PC-3 (cell line): ENCODE measurements around the gene KDM5B. TPM values are rescaled to one million over a fixed set of nuclear protein-coding genes. Genes with fewer than 3 reads are reported as not detected.

Experiments used
- ATAC-seq: fragments of 200-7000 bp; cut with Tn5 transposase; 2 replicates; pipeline ENCODE4 v1.9.1; 2020; ENCODE audit warnings: mild to moderate bottlenecking, moderate library complexity
- BruUV-seq: library from RNA; stranded (reverse); fragments of 400-500 nt; replicated peaks from 2 replicates; lab custom pipeline; 2021; lab: Mats Ljungman, UMichigan
- CTCF ChIA-PET: fragments of 300-600 bp; sonication (Branson Sonifier 250); formaldehyde crosslinking; loops from one replicate; lab custom pipeline; 2022; ENCODE audit warnings: antibody characterized with exemption; lab: Charles Lee
- POLR2A ChIA-PET: fragments of 300-600 bp; sonication (Branson Sonifier 250); formaldehyde crosslinking; loops from one replicate; lab custom pipeline; 2022; ENCODE audit warnings: antibody characterized with exemption; ENCODE audit not compliant: unreplicated experiment; lab: Charles Lee
- DNase-seq: peaks from one replicate; pipeline ENCODE4 v3.0.0-alpha.2; 2015
- H2AFZ ChIP-seq: fragments of 300-600 bp; sonication (generic); 2 replicates; pipeline ENCODE4 v1.6.0; 2016; ENCODE audit warnings: antibody characterized with exemption, low read length
- H3F3A ChIP-seq: fragments of 300-600 bp; sonication (generic); one replicate; pipeline ENCODE4 v1.6.0; 2017; ENCODE audit warnings: antibody characterized with exemption, low read length, control low read depth, mild to moderate bottlenecking; ENCODE audit not compliant: unreplicated experiment
- H3K27ac ChIP-seq: fragments of 300-600 bp; sonication (generic); 2 replicates; pipeline ENCODE4 v1.5.1; 2016; ENCODE audit warnings: mild to moderate bottlenecking, low read length
- H3K27me3 ChIP-seq: fragments of 300-600 bp; sonication (generic); 2 replicates; pipeline ENCODE4 v1.6.1; 2016; ENCODE audit warnings: low read length, mixed read lengths
- H3K36me3 ChIP-seq: fragments of 300-600 bp; sonication (generic); 2 replicates; pipeline ENCODE4 v1.6.1; 2016; ENCODE audit warnings: low read depth, mixed run types, low read length, mixed read lengths
- H3K4me1 ChIP-seq: fragments of 300-600 bp; sonication (generic); 2 replicates; pipeline ENCODE4 v1.5.1; 2016; ENCODE audit warnings: low read length; ENCODE audit not compliant: insufficient read depth
- H3K4me2 ChIP-seq: fragments of 300-600 bp; sonication (generic); 2 replicates; pipeline ENCODE4 v1.6.0; 2016; ENCODE audit warnings: low read length
- H3K4me3 ChIP-seq: fragments of 300-600 bp; sonication (generic); 2 replicates; pipeline ENCODE4 v1.5.1; 2016; ENCODE audit warnings: mild to moderate bottlenecking, low read length, mixed read lengths
- H3K79me2 ChIP-seq: fragments of 300-600 bp; sonication (generic); 2 replicates; pipeline ENCODE4 v1.6.1; 2017; ENCODE audit warnings: low read length, mixed read lengths
- H3K9ac ChIP-seq: fragments of 300-600 bp; sonication (generic); 2 replicates; pipeline ENCODE4 v1.6.0; 2016; ENCODE audit warnings: mild to moderate bottlenecking, low read length
- H3K9me2 ChIP-seq: fragments of 300-600 bp; sonication (generic); replicated peaks from 2 replicates; pipeline ENCODE4 v1.6.1; 2016; ENCODE audit warnings: mixed run types, low read length, mixed read lengths
- H3K9me3 ChIP-seq: fragments of 300-600 bp; sonication (generic); 2 replicates; pipeline ENCODE4 v1.6.1; 2016; ENCODE audit warnings: low read length, mixed read lengths
- H4K20me1 ChIP-seq: fragments of 300-600 bp; sonication (generic); 2 replicates; pipeline ENCODE4 v1.6.1; 2016; ENCODE audit warnings: low read length, mixed read lengths
- CTCF ChIP-seq: fragments of 300-600 bp; sonication (generic); conservative IDR thresholded peaks from 2 replicates; pipeline ENCODE4 v1.5.1; 2017; ENCODE audit warnings: antibody characterized with exemption, low read depth, mild to moderate bottlenecking, low read length
- EZH2 ChIP-seq: fragments of 300-600 bp; sonication (generic); IDR thresholded peaks from one replicate; pipeline ENCODE4 v1.6.1; 2017; ENCODE audit warnings: antibody characterized with exemption, mild to moderate bottlenecking, low read length; ENCODE audit not compliant: unreplicated experiment
- EZH2phosphoT487 ChIP-seq: fragments of 300-600 bp; sonication (generic); IDR thresholded peaks from 2 replicates; pipeline ENCODE4 v1.6.1; 2018; ENCODE audit warnings: mild to moderate bottlenecking, antibody characterized with exemption, low read length, borderline replicate concordance
- intact Hi-C: fragments of 100-400 bp; cut with micrococcal nuclease; formaldehyde crosslinking; loops from 2 replicates; pipeline ENCODE4 v1.9.0; 2023
- total RNA-seq: library from RNA; depleted of rRNA; stranded (reverse); fragments of >200 nt; gene quantifications from 2 replicates; pipeline ENCODE4 v1.2.3, GENCODE V29; 2014

Gene KDM5B
- total RNA-seq, 1 experiment from 2014 or later = 41.4 TPM

- TF ChIP-seq CTCF (no peak), EZH2 (no peak), EZH2phosphoT487 (no peak)
- Histone ChIP-seq H3F3A (no peaks in the 10 kb centered on the region), H3K27ac (peak overlapping the region; percentile 10; the same call in 1 of the 2 replicates), H3K9ac (no peak overlapping the region), H3K9me2 (no peaks in the 10 kb centered on the region), H3K4me2 (peak overlapping the region; percentile 23), H4K20me1 (no peaks in the 10 kb centered on the region), H3K36me3 (no peaks in the 10 kb centered on the region), H2AFZ (no peak overlapping the region), H3K79me2 (peaks cover 98% of the 10 kb centered on the region), H3K27me3 (no peaks in the 10 kb centered on the region), H3K4me1 (peaks cover 33% of the 10 kb centered on the region), H3K9me3 (no peaks in the 10 kb centered on the region), H3K4me3 (no peak overlapping the region)
- CTCF ChIA-PET = interaction anchor here (0.6 kb wide), 1 partner anchor 41 kb away, joined by 3 read pairs; no protein-coding TSS in a partner anchor
- intact Hi-C loops = no loop called here
- BruUV-seq = no TSS peak
- POLR2A ChIA-PET = no interaction called here
- ATAC-seq (no peak), DNase-seq (peak; percentile 54)
Observed at GRCh38 chr1:202802998-202803932, 5.0 kb downstream of the KDM5B start.

- H3K4me2 ChIP-seq = no peak overlapping the region
- no peaks in the 10 kb centered on the region for H3K9me2 ChIP-seq
- CTCF ChIA-PET = no interaction called here
- H2AFZ ChIP-seq = no peak overlapping the region
- POLR2A ChIA-PET = no interaction called here
- BruUV-seq = no TSS peak
- no peak overlapping the region for H3K4me3 ChIP-seq
- no peak overlapping the region for H3K27ac ChIP-seq
- H3K79me2 ChIP-seq = peaks cover 97% of the 10 kb centered on the region
- intact Hi-C loops = no loop called here
- H3K9me3 ChIP-seq = no peaks in the 10 kb centered on the region
- H3K9ac ChIP-seq = no peak overlapping the region
- no peak for ATAC-seq
- H3K36me3 ChIP-seq = no peaks in the 10 kb centered on the region
- DNase-seq = no peak
- no peaks in the 10 kb centered on the region for H3K27me3 ChIP-seq
- H3F3A ChIP-seq = no peaks in the 10 kb centered on the region
- no peaks in the 10 kb centered on the region for H4K20me1 ChIP-seq
- no peak for TF ChIP-seq EZH2
- no peak for TF ChIP-seq CTCF
- no peak for TF ChIP-seq EZH2phosphoT487
- peaks cover 33% of the 10 kb centered on the region for H3K4me1 ChIP-seq
Observed at GRCh38 chr1:202802034-202802433, 6.2 kb downstream of the KDM5B start.

GRCh38 chr1:202801175-202801574 lies 7.0 kb downstream of the KDM5B start:
- Histone ChIP-seq H3K27me3 (no peaks in the 10 kb centered on the region), H3K4me3 (no peak overlapping the region), H3K79me2 (peaks cover 97% of the 10 kb centered on the region), H3K9me2 (no peaks in the 10 kb centered on the region), H2AFZ (no peak overlapping the region), H3K27ac (no peak overlapping the region), H3K4me2 (no peak overlapping the region), H3K9me3 (no peaks in the 10 kb centered on the region), H3F3A (no peaks in the 10 kb centered on the region), H4K20me1 (peaks cover 6% of the 10 kb centered on the region; the same call in 1 of the 2 replicates), H3K36me3 (no peaks in the 10 kb centered on the region), H3K9ac (no peak overlapping the region), H3K4me1 (peaks cover 29% of the 10 kb centered on the region)
- DNase-seq = no peak
- CTCF ChIA-PET = no interaction called here
- POLR2A ChIA-PET = no interaction called here
- intact Hi-C loops = no loop called here
- no peak for ATAC-seq
- no peak for TF ChIP-seq CTCF
- TF ChIP-seq EZH2 = no peak
- TF ChIP-seq EZH2phosphoT487 = no peak
- no TSS peak for BruUV-seq
